Neural progenitor cell (in vitro differentiated cells): ENCODE data around the gene CCDC77.
"Not testable (repeated sequence)": the region's sequence is repeated elsewhere in the genome, so short reads cannot be mapped to it uniquely, and the experiment has no call there.

Experiments
- EZH2 ChIP-seq: fragments of 200-600 bp; sonication (generic); IDR thresholded peaks from 2 replicates; pipeline ENCODE4 v1.6.1; 2017; ENCODE audit warnings: antibody characterized with exemption, mild to moderate bottlenecking, moderate library complexity
- EZH2phosphoT487 ChIP-seq: fragments of 200-600 bp; sonication (generic); IDR thresholded peaks from 2 replicates; pipeline ENCODE4 v1.6.1; 2017; ENCODE audit warnings: antibody characterized with exemption
- TF ChIP-seq, protein P1 (sequence below): fragments of 200-600 bp; sonication (generic); IDR thresholded peaks from 2 replicates; pipeline ENCODE4 v1.5.1; 2017; ENCODE audit warnings: antibody characterized with exemption, mild to moderate bottlenecking

DNA sequence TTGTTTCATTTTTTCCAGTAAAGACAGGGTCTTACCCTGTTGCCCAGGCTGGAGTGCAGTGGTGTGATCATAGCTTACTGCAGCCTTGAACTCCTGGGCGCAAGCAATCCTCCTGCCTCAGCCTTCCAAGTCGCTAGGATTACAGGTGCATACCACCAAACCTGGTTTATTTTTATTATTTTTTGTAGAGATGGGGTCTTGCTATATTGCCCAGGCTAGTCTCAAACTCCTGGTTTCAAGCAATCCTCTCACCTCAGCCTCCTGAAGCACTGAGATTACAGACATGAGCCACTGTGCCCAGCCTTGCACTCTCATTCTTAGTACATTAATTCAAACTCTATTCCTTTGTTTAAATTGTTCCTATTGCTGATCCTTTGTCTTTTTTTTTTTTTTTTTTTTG is 34.3 kb downstream of the CCDC77 start:
- TF ChIP-seq, protein P1, sequence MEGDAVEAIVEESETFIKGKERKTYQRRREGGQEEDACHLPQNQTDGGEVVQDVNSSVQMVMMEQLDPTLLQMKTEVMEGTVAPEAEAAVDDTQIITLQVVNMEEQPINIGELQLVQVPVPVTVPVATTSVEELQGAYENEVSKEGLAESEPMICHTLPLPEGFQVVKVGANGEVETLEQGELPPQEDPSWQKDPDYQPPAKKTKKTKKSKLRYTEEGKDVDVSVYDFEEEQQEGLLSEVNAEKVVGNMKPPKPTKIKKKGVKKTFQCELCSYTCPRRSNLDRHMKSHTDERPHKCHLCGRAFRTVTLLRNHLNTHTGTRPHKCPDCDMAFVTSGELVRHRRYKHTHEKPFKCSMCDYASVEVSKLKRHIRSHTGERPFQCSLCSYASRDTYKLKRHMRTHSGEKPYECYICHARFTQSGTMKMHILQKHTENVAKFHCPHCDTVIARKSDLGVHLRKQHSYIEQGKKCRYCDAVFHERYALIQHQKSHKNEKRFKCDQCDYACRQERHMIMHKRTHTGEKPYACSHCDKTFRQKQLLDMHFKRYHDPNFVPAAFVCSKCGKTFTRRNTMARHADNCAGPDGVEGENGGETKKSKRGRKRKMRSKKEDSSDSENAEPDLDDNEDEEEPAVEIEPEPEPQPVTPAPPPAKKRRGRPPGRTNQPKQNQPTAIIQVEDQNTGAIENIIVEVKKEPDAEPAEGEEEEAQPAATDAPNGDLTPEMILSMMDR, result not testable (repeated sequence)
- not testable (repeated sequence) for TF ChIP-seq EZH2, EZH2phosphoT487
